DND-41 (cell line): ENCODE data around the gene AHRR.
"Not testable (repeated sequence)": the region's sequence is repeated elsewhere in the genome, so short reads cannot be mapped to it uniquely, and the experiment has no call there.

Experiments
- EZH2 ChIP-seq: IDR thresholded peaks from 3 replicates; pipeline ENCODE4 v1.6.1; 2012; ENCODE audit warnings: borderline replicate concordance, low read depth, mild to moderate bottlenecking, moderate library complexity, low read length, inconsistent platforms; ENCODE audit not compliant: severe bottlenecking
- TF ChIP-seq, protein P1 (sequence below): IDR thresholded peaks from 2 replicates; pipeline ENCODE4 v1.5.1; 2012; ENCODE audit warnings: borderline replicate concordance, low read length, moderate library complexity, mild to moderate bottlenecking; ENCODE audit not compliant: poor library complexity, severe bottlenecking; ENCODE audit errors: extremely low read depth

GRCh38 chr5:384576-384975 lies 63.1 kb downstream of the AHRR start:
- TF ChIP-seq, protein P1, sequence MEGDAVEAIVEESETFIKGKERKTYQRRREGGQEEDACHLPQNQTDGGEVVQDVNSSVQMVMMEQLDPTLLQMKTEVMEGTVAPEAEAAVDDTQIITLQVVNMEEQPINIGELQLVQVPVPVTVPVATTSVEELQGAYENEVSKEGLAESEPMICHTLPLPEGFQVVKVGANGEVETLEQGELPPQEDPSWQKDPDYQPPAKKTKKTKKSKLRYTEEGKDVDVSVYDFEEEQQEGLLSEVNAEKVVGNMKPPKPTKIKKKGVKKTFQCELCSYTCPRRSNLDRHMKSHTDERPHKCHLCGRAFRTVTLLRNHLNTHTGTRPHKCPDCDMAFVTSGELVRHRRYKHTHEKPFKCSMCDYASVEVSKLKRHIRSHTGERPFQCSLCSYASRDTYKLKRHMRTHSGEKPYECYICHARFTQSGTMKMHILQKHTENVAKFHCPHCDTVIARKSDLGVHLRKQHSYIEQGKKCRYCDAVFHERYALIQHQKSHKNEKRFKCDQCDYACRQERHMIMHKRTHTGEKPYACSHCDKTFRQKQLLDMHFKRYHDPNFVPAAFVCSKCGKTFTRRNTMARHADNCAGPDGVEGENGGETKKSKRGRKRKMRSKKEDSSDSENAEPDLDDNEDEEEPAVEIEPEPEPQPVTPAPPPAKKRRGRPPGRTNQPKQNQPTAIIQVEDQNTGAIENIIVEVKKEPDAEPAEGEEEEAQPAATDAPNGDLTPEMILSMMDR = not testable (repeated sequence)
- not testable (repeated sequence) for TF ChIP-seq EZH2
